GM23338 (cell line): ENCODE results near the gene BRD7.

ENCODE experiments used
- CREB1 ChIP-seq: fragments of 250-450 bp; sonication (Bioruptor Pico); IDR thresholded peaks from 2 replicates; pipeline ENCODE4 v1.5.0; 2020; ENCODE audit warnings: low read depth, mild to moderate bottlenecking, moderate library complexity
- EZH2 ChIP-seq: fragments of 200-600 bp; sonication (generic); IDR thresholded peaks from one replicate; pipeline ENCODE4 v1.8.0; 2017; ENCODE audit warnings: antibody characterized with exemption, mild to moderate bottlenecking, low read depth; ENCODE audit not compliant: unreplicated experiment
- EZH2phosphoT487 ChIP-seq: fragments of 200-600 bp; sonication (generic); IDR thresholded peaks from one replicate; pipeline ENCODE4 v1.8.1; 2018; ENCODE audit warnings: antibody characterized with exemption; ENCODE audit not compliant: unreplicated experiment
- JUNB ChIP-seq: IDR thresholded peaks from one replicate; pipeline ENCODE4 v1.6.1; 2016; ENCODE audit warnings: antibody characterized with exemption; ENCODE audit not compliant: unreplicated experiment
- POLR2AphosphoS5 ChIP-seq: IDR thresholded peaks from 2 replicates; pipeline ENCODE4 v1.6.1; 2016; ENCODE audit warnings: antibody characterized with exemption, low read depth
- ZNF331 ChIP-seq: fragments of 250-450 bp; sonication (Bioruptor Pico); IDR thresholded peaks from 2 replicates; pipeline ENCODE4 v1.5.0; 2020; ENCODE audit warnings: low read depth, mild to moderate bottlenecking, moderate library complexity
- TF ChIP-seq, protein P1 (sequence below), 2 experiments: fragments of 200-600 bp in 1 of 2; sonication (generic) in 1 of 2; conservative IDR thresholded peaks; 2 replicates each; pipeline versions ENCODE4 v1.5.1 to v1.6.1; 2016 to 2017; ENCODE audit warnings: antibody characterized with exemption in 2 of 2, low read depth in 2 of 2, mild to moderate bottlenecking in 2 of 2, moderate library complexity in 1 of 2
- TF ChIP-seq, protein P2 (sequence below): IDR thresholded peaks from 2 replicates; pipeline ENCODE4 v1.6.1; 2016; ENCODE audit warnings: antibody characterized with exemption
- TF ChIP-seq, protein P3 (sequence below): IDR thresholded peaks from one replicate; pipeline ENCODE4 v1.6.1; 2018; ENCODE audit warnings: antibody characterized with exemption; ENCODE audit not compliant: unreplicated experiment

- TF ChIP-seq POLR2AphosphoS5 (no peak), JUNB (no peak), EZH2 (no peak), EZH2phosphoT487 (no peak), ZNF331 (CRISPR knock-in tag) (no peak), CREB1 (CRISPR knock-in tag) (no peak)
- TF ChIP-seq, protein P1, sequence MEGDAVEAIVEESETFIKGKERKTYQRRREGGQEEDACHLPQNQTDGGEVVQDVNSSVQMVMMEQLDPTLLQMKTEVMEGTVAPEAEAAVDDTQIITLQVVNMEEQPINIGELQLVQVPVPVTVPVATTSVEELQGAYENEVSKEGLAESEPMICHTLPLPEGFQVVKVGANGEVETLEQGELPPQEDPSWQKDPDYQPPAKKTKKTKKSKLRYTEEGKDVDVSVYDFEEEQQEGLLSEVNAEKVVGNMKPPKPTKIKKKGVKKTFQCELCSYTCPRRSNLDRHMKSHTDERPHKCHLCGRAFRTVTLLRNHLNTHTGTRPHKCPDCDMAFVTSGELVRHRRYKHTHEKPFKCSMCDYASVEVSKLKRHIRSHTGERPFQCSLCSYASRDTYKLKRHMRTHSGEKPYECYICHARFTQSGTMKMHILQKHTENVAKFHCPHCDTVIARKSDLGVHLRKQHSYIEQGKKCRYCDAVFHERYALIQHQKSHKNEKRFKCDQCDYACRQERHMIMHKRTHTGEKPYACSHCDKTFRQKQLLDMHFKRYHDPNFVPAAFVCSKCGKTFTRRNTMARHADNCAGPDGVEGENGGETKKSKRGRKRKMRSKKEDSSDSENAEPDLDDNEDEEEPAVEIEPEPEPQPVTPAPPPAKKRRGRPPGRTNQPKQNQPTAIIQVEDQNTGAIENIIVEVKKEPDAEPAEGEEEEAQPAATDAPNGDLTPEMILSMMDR (conservative IDR thresholded peaks at IDR 0.05; ENCODE audit: low read depth in 2 of 2), result no peak
- TF ChIP-seq, protein P2, sequence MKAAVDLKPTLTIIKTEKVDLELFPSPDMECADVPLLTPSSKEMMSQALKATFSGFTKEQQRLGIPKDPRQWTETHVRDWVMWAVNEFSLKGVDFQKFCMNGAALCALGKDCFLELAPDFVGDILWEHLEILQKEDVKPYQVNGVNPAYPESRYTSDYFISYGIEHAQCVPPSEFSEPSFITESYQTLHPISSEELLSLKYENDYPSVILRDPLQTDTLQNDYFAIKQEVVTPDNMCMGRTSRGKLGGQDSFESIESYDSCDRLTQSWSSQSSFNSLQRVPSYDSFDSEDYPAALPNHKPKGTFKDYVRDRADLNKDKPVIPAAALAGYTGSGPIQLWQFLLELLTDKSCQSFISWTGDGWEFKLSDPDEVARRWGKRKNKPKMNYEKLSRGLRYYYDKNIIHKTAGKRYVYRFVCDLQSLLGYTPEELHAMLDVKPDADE, result no peak
- TF ChIP-seq, protein P3, sequence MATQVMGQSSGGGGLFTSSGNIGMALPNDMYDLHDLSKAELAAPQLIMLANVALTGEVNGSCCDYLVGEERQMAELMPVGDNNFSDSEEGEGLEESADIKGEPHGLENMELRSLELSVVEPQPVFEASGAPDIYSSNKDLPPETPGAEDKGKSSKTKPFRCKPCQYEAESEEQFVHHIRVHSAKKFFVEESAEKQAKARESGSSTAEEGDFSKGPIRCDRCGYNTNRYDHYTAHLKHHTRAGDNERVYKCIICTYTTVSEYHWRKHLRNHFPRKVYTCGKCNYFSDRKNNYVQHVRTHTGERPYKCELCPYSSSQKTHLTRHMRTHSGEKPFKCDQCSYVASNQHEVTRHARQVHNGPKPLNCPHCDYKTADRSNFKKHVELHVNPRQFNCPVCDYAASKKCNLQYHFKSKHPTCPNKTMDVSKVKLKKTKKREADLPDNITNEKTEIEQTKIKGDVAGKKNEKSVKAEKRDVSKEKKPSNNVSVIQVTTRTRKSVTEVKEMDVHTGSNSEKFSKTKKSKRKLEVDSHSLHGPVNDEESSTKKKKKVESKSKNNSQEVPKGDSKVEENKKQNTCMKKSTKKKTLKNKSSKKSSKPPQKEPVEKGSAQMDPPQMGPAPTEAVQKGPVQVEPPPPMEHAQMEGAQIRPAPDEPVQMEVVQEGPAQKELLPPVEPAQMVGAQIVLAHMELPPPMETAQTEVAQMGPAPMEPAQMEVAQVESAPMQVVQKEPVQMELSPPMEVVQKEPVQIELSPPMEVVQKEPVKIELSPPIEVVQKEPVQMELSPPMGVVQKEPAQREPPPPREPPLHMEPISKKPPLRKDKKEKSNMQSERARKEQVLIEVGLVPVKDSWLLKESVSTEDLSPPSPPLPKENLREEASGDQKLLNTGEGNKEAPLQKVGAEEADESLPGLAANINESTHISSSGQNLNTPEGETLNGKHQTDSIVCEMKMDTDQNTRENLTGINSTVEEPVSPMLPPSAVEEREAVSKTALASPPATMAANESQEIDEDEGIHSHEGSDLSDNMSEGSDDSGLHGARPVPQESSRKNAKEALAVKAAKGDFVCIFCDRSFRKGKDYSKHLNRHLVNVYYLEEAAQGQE, result no peak
Observed at GRCh38 chr16:50273382-50273690, 95.5 kb downstream of the BRD7 start.
